SK-N-SH treated with all-trans-retinoic acid at 6 μM for 48 hours (cell line): Measurements from ENCODE around the gene MYH6.

Experiments used
- ATAC-seq: fragments of 200-7000 bp; cut with Tn5 transposase; 3 replicates; pipeline ENCODE4 v1.9.1; 2020; ENCODE audit warnings: mild to moderate bottlenecking, moderate library complexity
- ARNTL ChIP-seq: fragments of 450-650 bp; formaldehyde crosslinking; IDR thresholded peaks from 2 replicates; pipeline ENCODE4 v1.5.0; 2020; ENCODE audit warnings: low read depth, mild to moderate bottlenecking, moderate library complexity, borderline replicate concordance
- BACH2 ChIP-seq: fragments of 250-450 bp; sonication (Bioruptor Pico); IDR thresholded peaks from 2 replicates; pipeline ENCODE4 v1.9.0; 2021; ENCODE audit warnings: mild to moderate bottlenecking, borderline replicate concordance
- CSDC2 ChIP-seq: fragments of 250-450 bp; sonication (Bioruptor Pico); IDR thresholded peaks from 2 replicates; pipeline ENCODE4 v1.5.0; 2020; ENCODE audit warnings: mild to moderate bottlenecking, moderate library complexity
- ESRRG ChIP-seq: fragments of 250-450 bp; sonication (Bioruptor Pico); IDR thresholded peaks from 2 replicates; pipeline ENCODE4 v1.6.1; 2021; ENCODE audit warnings: mild to moderate bottlenecking
- GLIS3 ChIP-seq: fragments of 250-450 bp; sonication (Bioruptor Pico); IDR thresholded peaks from 2 replicates; pipeline ENCODE4 v1.5.0; 2020; ENCODE audit warnings: mild to moderate bottlenecking, moderate library complexity
- ISL1 ChIP-seq: fragments of 250-450 bp; sonication (Bioruptor Pico); IDR thresholded peaks from 2 replicates; pipeline ENCODE4 v2.1.2; 2022; ENCODE audit warnings: mild to moderate bottlenecking, moderate library complexity
- PATZ1 ChIP-seq: fragments of 250-450 bp; sonication (Bioruptor Pico); IDR thresholded peaks from 2 replicates; pipeline ENCODE4 v1.8.0; 2020; ENCODE audit warnings: mild to moderate bottlenecking, moderate library complexity, borderline replicate concordance
- POU6F1 ChIP-seq: fragments of 250-450 bp; sonication (Bioruptor Pico); IDR thresholded peaks from 2 replicates; pipeline ENCODE4 v1.8.0; 2021; ENCODE audit warnings: low read depth, mild to moderate bottlenecking, moderate library complexity, borderline replicate concordance
- RARB ChIP-seq: fragments of 250-450 bp; sonication (Bioruptor Pico); IDR thresholded peaks from 2 replicates; pipeline ENCODE4 v1.8.0; 2021; ENCODE audit warnings: mild to moderate bottlenecking, moderate library complexity
- SNAI2 ChIP-seq: fragments of 250-450 bp; sonication (Bioruptor Pico); IDR thresholded peaks from 2 replicates; pipeline ENCODE4 v1.5.0; 2020; ENCODE audit warnings: mild to moderate bottlenecking, moderate library complexity
- TCF4 ChIP-seq: fragments of 250-450 bp; sonication (Bioruptor Pico); IDR thresholded peaks from 2 replicates; pipeline ENCODE4 v1.8.0; 2021; ENCODE audit warnings: mild to moderate bottlenecking, moderate library complexity, borderline replicate concordance
- TOX ChIP-seq: fragments of 250-450 bp; sonication (Bioruptor Pico); IDR thresholded peaks from 2 replicates; pipeline ENCODE4 v1.8.0; 2021; ENCODE audit warnings: mild to moderate bottlenecking, moderate library complexity, borderline replicate concordance
- TSHZ2 ChIP-seq: fragments of 250-450 bp; sonication (Bioruptor Pico); IDR thresholded peaks from 2 replicates; pipeline ENCODE4 v1.5.0; 2020; ENCODE audit warnings: mild to moderate bottlenecking, moderate library complexity
- ZC3H10 ChIP-seq: fragments of 250-450 bp; sonication (Bioruptor Pico); IDR thresholded peaks from 2 replicates; pipeline ENCODE4 v1.5.1; 2021; ENCODE audit warnings: mild to moderate bottlenecking, moderate library complexity
- ZFP3 ChIP-seq: fragments of 250-450 bp; sonication (Bioruptor Pico); IDR thresholded peaks from 2 replicates; pipeline ENCODE4 v1.5.0; 2020; ENCODE audit warnings: mild to moderate bottlenecking, moderate library complexity
- ZFP30 ChIP-seq: fragments of 450-650 bp; formaldehyde crosslinking; IDR thresholded peaks from 2 replicates; pipeline ENCODE4 v1.5.0; 2022; ENCODE audit warnings: mild to moderate bottlenecking, moderate library complexity
- ZNF70 ChIP-seq: fragments of 450-650 bp; formaldehyde crosslinking; IDR thresholded peaks from 2 replicates; pipeline ENCODE4 v1.5.0; 2020; ENCODE audit warnings: mild to moderate bottlenecking, moderate library complexity

MYH6 gene

GRCh38 chr14:23358553-23359166 lies 49.4 kb downstream of the MYH6 start (continued):
- TF ChIP-seq PATZ1 (no peak), ZFP3 (CRISPR knock-in tag) (no peak), POU6F1 (no peak)

- TF ChIP-seq ZFP30 (CRISPR knock-in tag), result no peak
- no peak for TF ChIP-seq BACH2
- no peak for TF ChIP-seq CSDC2 (CRISPR knock-in tag)
- no peak for TF ChIP-seq ESRRG (CRISPR knock-in tag)
- ATAC-seq, result no peak
Measured at GRCh38 chr14:23358042-23358441, 50.0 kb downstream of the MYH6 start.

- no peak for ATAC-seq
- no peak for TF ChIP-seq PATZ1
- TF ChIP-seq GLIS3 (CRISPR knock-in tag), result no peak
- no peak for TF ChIP-seq ZFP30 (CRISPR knock-in tag)
- no peak for TF ChIP-seq SNAI2
- TF ChIP-seq ARNTL, result no peak
- no peak for TF ChIP-seq ESRRG (CRISPR knock-in tag)
- no peak for TF ChIP-seq ZNF70 (CRISPR knock-in tag)
- no peak for TF ChIP-seq TSHZ2 (CRISPR knock-in tag)
- TF ChIP-seq TCF4 (CRISPR knock-in tag), result no peak
- TF ChIP-seq, all 23 proteins: peak for 0
Measured at GRCh38 chr14:23357261-23357660, 50.8 kb downstream of the MYH6 start.

GRCh38 chr14:23356662-23357061 lies 51.4 kb downstream of the MYH6 start:
- ATAC-seq, result no peak
- TF ChIP-seq GLIS3 (CRISPR knock-in tag), result no peak
- no peak for TF ChIP-seq SNAI2
- TF ChIP-seq TCF4 (CRISPR knock-in tag), result no peak
- TF ChIP-seq TOX (CRISPR knock-in tag), result no peak
- no peak for TF ChIP-seq ZNF70 (CRISPR knock-in tag)
- TF ChIP-seq ESRRG (CRISPR knock-in tag), result no peak
- no peak for TF ChIP-seq RARB (CRISPR knock-in tag)
- TF ChIP-seq ZC3H10 (CRISPR knock-in tag), result no peak
- TF ChIP-seq POU6F1, result no peak
- TF ChIP-seq ZFP3 (CRISPR knock-in tag), result no peak
- no peak for TF ChIP-seq ISL1 (CRISPR knock-in tag)
